ENCODE data around the gene KY. TPM values are rescaled to one million over a fixed set of nuclear protein-coding genes. Genes with fewer than 3 reads are reported as not detected.
"Not testable (repeated sequence)": the region's sequence is repeated elsewhere in the genome, so short reads cannot be mapped to it uniquely, and the experiment has no call there.

KY gene
- total RNA-seq, 1 donor from 2014 or later, result not detected

DNA sequence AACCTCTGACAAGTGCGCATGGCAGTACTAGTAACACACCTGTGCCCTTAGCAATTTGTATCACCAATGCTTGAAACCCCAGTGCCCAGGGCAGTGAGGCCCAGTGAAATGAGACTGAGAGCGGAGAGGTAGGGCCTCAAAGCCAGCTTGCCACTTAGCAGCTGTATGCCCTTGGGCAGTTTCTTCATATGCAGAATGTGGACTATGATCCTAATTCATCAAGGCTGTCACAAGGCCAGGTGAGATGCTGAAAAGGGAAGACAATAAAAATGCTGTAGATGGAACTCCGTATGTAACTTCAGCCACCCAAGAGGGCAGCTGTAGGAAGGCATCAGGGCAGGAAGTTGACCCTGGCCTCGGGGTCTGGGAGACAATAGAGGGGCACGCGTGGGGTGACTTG is 74.4 kb downstream of the KY start:
- DNase-seq (no peak), ATAC-seq (ENCODE audit: low read depth) (no peak)
- Mint-ChIP-seq H3K9me3 (peaks cover 11% of the 10 kb centered on the region), H3K27ac (no peak overlapping the region), H3K4me1 (no peaks in the 10 kb centered on the region), H3K4me3 (no peak overlapping the region), H3K27me3 (no peaks in the 10 kb centered on the region), H3K36me3 (ENCODE audit: low read depth) (peaks cover 1% of the 10 kb centered on the region)
- ChIA-PET POLR2A (no interaction called here), CTCF (no interaction called here)
- intact Hi-C loops (cut with micrococcal nuclease), result no loop called here
- TF ChIP-seq, protein P1, sequence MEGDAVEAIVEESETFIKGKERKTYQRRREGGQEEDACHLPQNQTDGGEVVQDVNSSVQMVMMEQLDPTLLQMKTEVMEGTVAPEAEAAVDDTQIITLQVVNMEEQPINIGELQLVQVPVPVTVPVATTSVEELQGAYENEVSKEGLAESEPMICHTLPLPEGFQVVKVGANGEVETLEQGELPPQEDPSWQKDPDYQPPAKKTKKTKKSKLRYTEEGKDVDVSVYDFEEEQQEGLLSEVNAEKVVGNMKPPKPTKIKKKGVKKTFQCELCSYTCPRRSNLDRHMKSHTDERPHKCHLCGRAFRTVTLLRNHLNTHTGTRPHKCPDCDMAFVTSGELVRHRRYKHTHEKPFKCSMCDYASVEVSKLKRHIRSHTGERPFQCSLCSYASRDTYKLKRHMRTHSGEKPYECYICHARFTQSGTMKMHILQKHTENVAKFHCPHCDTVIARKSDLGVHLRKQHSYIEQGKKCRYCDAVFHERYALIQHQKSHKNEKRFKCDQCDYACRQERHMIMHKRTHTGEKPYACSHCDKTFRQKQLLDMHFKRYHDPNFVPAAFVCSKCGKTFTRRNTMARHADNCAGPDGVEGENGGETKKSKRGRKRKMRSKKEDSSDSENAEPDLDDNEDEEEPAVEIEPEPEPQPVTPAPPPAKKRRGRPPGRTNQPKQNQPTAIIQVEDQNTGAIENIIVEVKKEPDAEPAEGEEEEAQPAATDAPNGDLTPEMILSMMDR (IDR thresholded peaks at IDR 0.05), result no peak

DNA sequence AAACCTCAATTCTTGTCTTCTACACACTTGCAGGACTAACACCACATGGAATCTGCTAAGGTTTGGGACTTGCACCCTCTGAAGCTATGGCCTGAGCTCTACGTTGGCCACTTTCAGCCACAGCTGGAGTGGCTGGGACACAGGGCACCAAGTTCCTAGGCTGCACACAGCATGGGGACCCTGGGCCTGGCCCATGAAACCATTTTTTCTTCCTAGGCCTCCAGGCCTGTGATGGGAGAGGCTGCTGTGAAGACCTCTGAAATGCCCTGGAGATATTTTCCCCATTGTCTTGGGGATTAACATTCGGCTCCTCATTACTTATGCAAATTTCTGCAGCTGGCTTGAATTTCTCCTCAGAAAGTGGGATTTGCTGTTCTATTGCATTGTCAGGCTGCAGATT is 80.9 kb downstream of the KY start:
- intact Hi-C loops (cut with micrococcal nuclease); DNase-seq; H3K27ac Mint-ChIP-seq; H3K27me3 Mint-ChIP-seq; H3K4me1 Mint-ChIP-seq; POLR2A ChIA-PET; ATAC-seq (ENCODE audit: low read depth); CTCF ChIA-PET; H3K36me3 Mint-ChIP-seq (ENCODE audit: low read depth); H3K4me3 Mint-ChIP-seq: not testable (repeated sequence)
- peaks cover 30% of the 10 kb centered on the region for H3K9me3 Mint-ChIP-seq

DNA sequence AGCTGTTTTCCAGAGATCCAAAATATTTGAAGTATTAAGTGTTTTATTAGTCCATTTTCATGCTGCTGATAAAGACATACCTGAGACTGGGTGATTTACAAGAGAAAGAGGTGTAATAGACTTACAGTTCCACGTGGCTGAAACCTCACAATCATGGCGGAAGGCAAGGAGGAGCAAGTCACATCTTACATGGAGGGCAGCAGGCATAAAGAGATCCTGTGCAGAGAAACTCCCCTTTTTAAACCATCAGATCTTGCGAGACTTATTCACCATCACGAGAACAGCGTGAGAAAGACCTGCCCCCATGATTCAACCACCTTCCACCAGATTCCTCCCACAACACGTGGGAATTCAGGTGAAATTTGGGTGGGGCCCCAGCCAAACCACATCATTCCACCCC is 82.0 kb downstream of the KY start:
- intact Hi-C loops (cut with micrococcal nuclease), result no loop called here
- peaks cover 30% of the 10 kb centered on the region for H3K9me3 Mint-ChIP-seq
- ChIA-PET POLR2A (no interaction called here), CTCF (no interaction called here)
- TF ChIP-seq, protein P1 (IDR thresholded peaks at IDR 0.05), result no peak
- ATAC-seq (ENCODE audit: low read depth) (no peak), DNase-seq (no peak)
- H3K27ac Mint-ChIP-seq, result no peak overlapping the region
- no peaks in the 10 kb centered on the region for H3K27me3 Mint-ChIP-seq
- H3K4me1 Mint-ChIP-seq, result no peaks in the 10 kb centered on the region
- no peak overlapping the region for H3K4me3 Mint-ChIP-seq
- H3K36me3 Mint-ChIP-seq (ENCODE audit: low read depth), result peaks cover 10% of the 10 kb centered on the region

DNA sequence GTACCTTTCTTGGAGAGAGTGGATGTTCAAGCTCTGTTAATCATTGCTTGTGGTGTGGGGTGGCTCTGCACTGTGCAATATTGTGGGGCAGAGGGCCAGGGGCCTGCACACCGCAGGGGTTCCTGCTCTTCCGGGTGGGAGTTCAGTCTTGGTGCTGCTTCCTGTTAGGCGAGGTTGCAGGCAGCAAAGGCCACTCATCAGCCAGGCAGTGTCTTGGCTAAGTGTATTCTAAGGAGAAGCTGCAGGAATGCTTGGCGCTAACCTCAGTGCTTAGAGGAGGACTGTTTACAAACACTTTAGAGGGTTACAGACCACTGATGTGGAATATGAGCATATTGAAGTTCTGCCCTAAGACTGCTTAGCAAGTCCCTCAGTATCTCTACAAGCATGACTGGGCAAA is 83.2 kb downstream of the KY start:
- no peak for DNase-seq
- Mint-ChIP-seq H3K4me3 (no peak overlapping the region), H3K36me3 (ENCODE audit: low read depth) (peaks cover 15% of the 10 kb centered on the region), H3K4me1 (no peaks in the 10 kb centered on the region), H3K9me3 (peaks cover 23% of the 10 kb centered on the region), H3K27ac (no peak overlapping the region), H3K27me3 (no peaks in the 10 kb centered on the region)
- TF ChIP-seq, protein P1 (IDR thresholded peaks at IDR 0.05), result no peak
- no peak for ATAC-seq (ENCODE audit: low read depth)
- ChIA-PET POLR2A (no interaction called here), CTCF (no interaction called here)
- intact Hi-C loops (cut with micrococcal nuclease), result no loop called here

DNA sequence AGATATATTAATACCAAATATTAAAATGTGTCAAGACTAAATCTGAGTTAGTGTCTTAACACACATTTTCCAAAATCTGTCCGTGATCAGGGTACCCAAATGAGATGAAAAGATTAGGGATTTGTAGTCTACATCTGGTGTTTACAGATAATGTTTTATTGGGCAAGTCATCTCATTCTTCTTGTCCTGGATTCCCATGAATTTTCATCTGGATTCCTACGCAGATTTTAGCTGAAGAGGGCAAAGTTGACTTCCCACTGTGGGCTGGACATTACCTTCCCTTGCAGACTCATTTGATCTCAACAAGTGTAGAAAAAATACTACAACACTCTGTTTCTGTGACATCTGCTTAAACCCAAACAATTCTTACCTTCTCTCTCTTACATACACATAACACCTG is 85.8 kb downstream of the KY start:
- ATAC-seq (ENCODE audit: low read depth) (no peak), DNase-seq (no peak)
- H3K9me3 Mint-ChIP-seq, result peaks cover 10% of the 10 kb centered on the region
- TF ChIP-seq, protein P1 (IDR thresholded peaks at IDR 0.05), result no peak
- H3K4me3 Mint-ChIP-seq, result no peak overlapping the region
- CTCF ChIA-PET, result no interaction called here
- POLR2A ChIA-PET, result no interaction called here
- intact Hi-C loops (cut with micrococcal nuclease), result no loop called here
- peaks cover 36% of the 10 kb centered on the region for H3K36me3 Mint-ChIP-seq (ENCODE audit: low read depth)
- no peaks in the 10 kb centered on the region for H3K27me3 Mint-ChIP-seq
- H3K4me1 Mint-ChIP-seq, result no peaks in the 10 kb centered on the region
- no peak overlapping the region for H3K27ac Mint-ChIP-seq

DNA sequence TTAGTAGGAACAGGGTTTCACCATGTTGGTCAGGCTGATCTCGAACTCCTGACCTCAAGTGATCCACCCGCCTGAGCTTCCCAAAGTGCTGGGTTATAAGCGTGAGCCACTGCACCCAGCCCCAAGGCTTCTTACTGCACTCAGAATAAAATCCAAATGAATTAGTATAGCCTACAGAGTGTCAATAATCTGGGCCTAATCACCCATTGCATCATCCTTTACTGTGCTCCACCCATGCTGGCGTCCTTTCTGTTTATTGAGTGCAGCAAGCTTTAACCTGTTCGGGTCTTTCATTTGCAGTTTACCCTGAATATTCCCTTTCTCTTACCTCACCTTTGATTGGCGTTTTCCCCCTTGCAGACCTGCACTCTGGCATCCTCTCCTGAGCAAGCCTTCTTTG is 87.2 kb downstream of the KY start:
- intact Hi-C loops (cut with micrococcal nuclease), result no loop called here
- ChIA-PET POLR2A (no interaction called here), CTCF (no interaction called here)
- ATAC-seq (ENCODE audit: low read depth) (no peak), DNase-seq (no peak)
- Mint-ChIP-seq H3K4me1 (no peaks in the 10 kb centered on the region), H3K9me3 (peaks cover 2% of the 10 kb centered on the region), H3K27me3 (no peaks in the 10 kb centered on the region), H3K36me3 (ENCODE audit: low read depth) (peaks cover 46% of the 10 kb centered on the region), H3K4me3 (no peak overlapping the region), H3K27ac (no peak overlapping the region)
- TF ChIP-seq, protein P1 (IDR thresholded peaks at IDR 0.05), result no peak

Data from activated B cell treated with CpG ODN at 0.5 μM for 24 hours (primary cell).